IMR-90 (cell line): ENCODE results near the gene FAM110C.
"Not testable (repeated sequence)": the region's sequence is repeated elsewhere in the genome, so short reads cannot be mapped to it uniquely, and the experiment has no call there.

Experiments
- MAFK ChIP-seq: IDR thresholded peaks from 2 replicates; pipeline ENCODE4 v1.6.1; 2012; ENCODE audit warnings: low read depth, low read length, improper control_type of control experiment
- POLR2A ChIP-seq: IDR thresholded peaks from 2 replicates; pipeline ENCODE4 v1.6.1; 2012; ENCODE audit warnings: mild to moderate bottlenecking, low read depth, low read length
- SMC3 ChIP-seq: fragments of 150-350 bp; IDR thresholded peaks from 2 replicates; pipeline ENCODE4 v1.6.1; 2016; ENCODE audit warnings: low read depth, mild to moderate bottlenecking, antibody characterized with exemption, low read length, moderate library complexity
- TF ChIP-seq, protein P1 (sequence below): conservative IDR thresholded peaks from 2 replicates; pipeline ENCODE4 v1.5.1; 2012; ENCODE audit warnings: mild to moderate bottlenecking, low read depth, low read length, improper control_type of control experiment

- TF ChIP-seq MAFK, SMC3, POLR2A: not testable (repeated sequence)
- TF ChIP-seq, protein P1, sequence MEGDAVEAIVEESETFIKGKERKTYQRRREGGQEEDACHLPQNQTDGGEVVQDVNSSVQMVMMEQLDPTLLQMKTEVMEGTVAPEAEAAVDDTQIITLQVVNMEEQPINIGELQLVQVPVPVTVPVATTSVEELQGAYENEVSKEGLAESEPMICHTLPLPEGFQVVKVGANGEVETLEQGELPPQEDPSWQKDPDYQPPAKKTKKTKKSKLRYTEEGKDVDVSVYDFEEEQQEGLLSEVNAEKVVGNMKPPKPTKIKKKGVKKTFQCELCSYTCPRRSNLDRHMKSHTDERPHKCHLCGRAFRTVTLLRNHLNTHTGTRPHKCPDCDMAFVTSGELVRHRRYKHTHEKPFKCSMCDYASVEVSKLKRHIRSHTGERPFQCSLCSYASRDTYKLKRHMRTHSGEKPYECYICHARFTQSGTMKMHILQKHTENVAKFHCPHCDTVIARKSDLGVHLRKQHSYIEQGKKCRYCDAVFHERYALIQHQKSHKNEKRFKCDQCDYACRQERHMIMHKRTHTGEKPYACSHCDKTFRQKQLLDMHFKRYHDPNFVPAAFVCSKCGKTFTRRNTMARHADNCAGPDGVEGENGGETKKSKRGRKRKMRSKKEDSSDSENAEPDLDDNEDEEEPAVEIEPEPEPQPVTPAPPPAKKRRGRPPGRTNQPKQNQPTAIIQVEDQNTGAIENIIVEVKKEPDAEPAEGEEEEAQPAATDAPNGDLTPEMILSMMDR: not testable (repeated sequence)
Measured at GRCh38 chr2:20259-20658, 26.0 kb downstream of the FAM110C start.
